AG04450 (cell line): ENCODE measurements around the gene CANT1. TPM values are rescaled to one million over a fixed set of nuclear protein-coding genes. Genes with fewer than 3 reads are reported as not detected.
"Not testable (repeated sequence)": the region's sequence is repeated elsewhere in the genome, so short reads cannot be mapped to it uniquely, and the experiment has no call there.

ENCODE experiments used
- CTCF ChIA-PET: fragments of 300-600, 350-600 bp; formaldehyde crosslinking; extraction: SDS; loops from one replicate; lab custom pipeline; 2022; ENCODE audit warnings: antibody characterized with exemption, inconsistent platforms; lab: Charles Lee
- POLR2A ChIA-PET: fragments of 350-600 bp; formaldehyde crosslinking; extraction: SDS; loops from one replicate; lab custom pipeline; 2021; ENCODE audit warnings: antibody characterized with exemption, inconsistent platforms; lab: Yijun Ruan, JAX
- DNase-seq: peaks from one replicate; pipeline ENCODE4 v3.0.0-alpha.2; 2011; ENCODE audit warnings: low read depth, low spot score
- H3K27ac ChIP-seq: one replicate; pipeline ENCODE4 v1.5.1; 2012; ENCODE audit warnings: low read depth, low read length, control low read depth
- H3K27me3 ChIP-seq: one replicate; pipeline ENCODE4 v1.6.0; 2012; ENCODE audit warnings: low read length; ENCODE audit not compliant: control insufficient read depth, insufficient read depth
- H3K4me3 ChIP-seq: 2 replicates; pipeline ENCODE4 v1.5.1; 2011; ENCODE audit warnings: mild to moderate bottlenecking, low read depth, low read length, control low read depth
- H3K9me3 ChIP-seq: 2 replicates; pipeline ENCODE4 v1.5.1; 2012; ENCODE audit warnings: low read length; ENCODE audit not compliant: control insufficient read depth, insufficient read depth
- polyA plus RNA-seq: library from polyadenylated mRNA; depleted of rRNA; stranded (reverse); fragments of >200 nt; gene quantifications from 2 replicates; pipeline ENCODE4 v1.2.3, GENCODE V29; 2011
- TF ChIP-seq, protein P1 (sequence below): IDR thresholded peaks from 2 replicates; pipeline ENCODE4 v1.5.1; 2011; ENCODE audit warnings: low read depth, low read length, control low read depth, inconsistent platforms

The CANT1 gene
- polyA plus RNA-seq, 1 experiment = 61.6 TPM

DNA sequence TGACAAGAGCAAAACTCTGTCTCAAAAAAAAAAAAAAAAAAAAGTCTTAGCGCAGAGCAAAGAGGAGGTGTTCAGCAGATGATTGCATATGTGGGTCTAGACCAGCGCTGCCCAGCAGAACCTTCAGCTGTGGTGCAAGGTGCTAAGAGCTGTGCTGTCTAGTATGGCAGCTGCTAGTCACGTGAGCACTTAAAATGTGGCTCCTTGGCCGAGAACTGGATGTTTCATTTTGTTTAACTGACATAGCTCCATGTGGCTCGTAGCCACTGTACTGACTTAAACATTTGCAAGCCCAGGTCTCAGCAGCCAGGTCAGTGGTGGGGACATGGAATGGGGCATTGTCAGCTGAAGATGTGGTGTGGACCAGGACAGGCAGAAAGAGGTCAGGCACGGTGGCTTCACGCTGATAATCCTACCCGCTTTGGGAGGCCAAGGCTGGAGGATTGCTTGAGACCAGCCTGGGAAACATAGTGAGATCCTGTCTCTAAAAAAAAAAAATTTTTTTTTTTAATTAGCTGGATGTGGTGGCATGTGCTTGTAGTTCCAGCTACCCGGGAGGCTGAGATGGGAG lies 23.6 kb upstream of the CANT1 start:
- Histone ChIP-seq H3K27me3 (no peaks in the 10 kb centered on the region), H3K27ac (no peak overlapping the region), H3K9me3 (no peaks in the 10 kb centered on the region; the same call in 1 of the 2 replicates), H3K4me3 (no peak overlapping the region)
- DNase-seq = no peak
- CTCF ChIA-PET = interaction anchor here (0.7 to 1.8 kb wide), 5 partner anchors 10 to 358 kb away, joined by 3 to 14 read pairs (median 3); no protein-coding TSS in a partner anchor
- TF ChIP-seq, protein P1, sequence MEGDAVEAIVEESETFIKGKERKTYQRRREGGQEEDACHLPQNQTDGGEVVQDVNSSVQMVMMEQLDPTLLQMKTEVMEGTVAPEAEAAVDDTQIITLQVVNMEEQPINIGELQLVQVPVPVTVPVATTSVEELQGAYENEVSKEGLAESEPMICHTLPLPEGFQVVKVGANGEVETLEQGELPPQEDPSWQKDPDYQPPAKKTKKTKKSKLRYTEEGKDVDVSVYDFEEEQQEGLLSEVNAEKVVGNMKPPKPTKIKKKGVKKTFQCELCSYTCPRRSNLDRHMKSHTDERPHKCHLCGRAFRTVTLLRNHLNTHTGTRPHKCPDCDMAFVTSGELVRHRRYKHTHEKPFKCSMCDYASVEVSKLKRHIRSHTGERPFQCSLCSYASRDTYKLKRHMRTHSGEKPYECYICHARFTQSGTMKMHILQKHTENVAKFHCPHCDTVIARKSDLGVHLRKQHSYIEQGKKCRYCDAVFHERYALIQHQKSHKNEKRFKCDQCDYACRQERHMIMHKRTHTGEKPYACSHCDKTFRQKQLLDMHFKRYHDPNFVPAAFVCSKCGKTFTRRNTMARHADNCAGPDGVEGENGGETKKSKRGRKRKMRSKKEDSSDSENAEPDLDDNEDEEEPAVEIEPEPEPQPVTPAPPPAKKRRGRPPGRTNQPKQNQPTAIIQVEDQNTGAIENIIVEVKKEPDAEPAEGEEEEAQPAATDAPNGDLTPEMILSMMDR = no peak
- POLR2A ChIA-PET = no interaction called here

DNA sequence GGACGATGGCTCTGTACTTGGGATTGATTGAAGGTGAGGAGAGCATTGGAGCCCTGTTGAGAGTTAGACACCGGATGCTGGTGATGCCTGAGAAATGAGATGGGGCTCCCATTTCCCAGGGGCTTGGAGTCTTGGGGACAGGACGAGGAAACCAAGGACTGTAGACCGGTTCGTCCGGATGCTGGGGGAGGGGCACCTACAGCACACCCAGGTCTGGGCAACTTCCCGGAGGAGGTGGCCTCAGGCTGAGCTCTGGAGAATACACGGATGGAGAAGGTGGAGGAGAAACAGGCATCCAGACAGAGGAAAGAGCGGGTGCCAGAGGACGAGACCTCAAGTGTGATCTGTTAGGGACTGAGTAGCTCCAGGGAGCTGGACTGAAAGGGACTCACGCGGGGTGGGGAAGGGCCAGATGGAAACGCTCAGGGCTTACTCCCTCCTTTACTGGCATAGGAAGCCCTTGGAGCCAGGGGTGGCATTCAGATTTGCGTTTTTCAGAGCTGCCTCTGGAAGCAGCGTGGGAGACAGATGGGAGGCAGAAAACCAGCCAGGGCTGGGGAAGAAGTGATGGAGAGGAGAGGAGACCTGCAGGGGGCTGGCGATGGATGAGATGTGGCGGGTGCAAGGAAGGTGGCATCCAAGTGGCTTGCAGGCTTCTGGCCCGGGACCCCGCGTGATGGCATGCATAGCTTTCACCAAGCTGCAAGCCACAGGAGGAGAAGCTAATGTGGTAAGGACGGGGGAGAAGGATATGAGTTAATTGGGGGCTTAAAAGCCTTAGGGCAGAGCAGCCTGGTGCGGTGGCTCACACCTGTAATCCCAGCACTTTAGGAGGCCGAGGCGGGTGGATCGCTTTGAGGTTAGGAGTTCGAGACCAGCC lies 22.7 kb upstream of the CANT1 start:
- POLR2A ChIA-PET = no interaction called here
- no peak overlapping the region for H3K27ac ChIP-seq
- no peak for DNase-seq
- no peak overlapping the region for H3K4me3 ChIP-seq
- no peaks in the 10 kb centered on the region; the same call in 1 of the 2 replicates for H3K9me3 ChIP-seq
- TF ChIP-seq, protein P1 = no peak
- CTCF ChIA-PET = interaction anchor here (1.0 to 1.8 kb wide), 4 partner anchors 9 to 55 kb away, joined by 3 to 14 read pairs (median 3); no protein-coding TSS in a partner anchor
- no peaks in the 10 kb centered on the region for H3K27me3 ChIP-seq

DNA sequence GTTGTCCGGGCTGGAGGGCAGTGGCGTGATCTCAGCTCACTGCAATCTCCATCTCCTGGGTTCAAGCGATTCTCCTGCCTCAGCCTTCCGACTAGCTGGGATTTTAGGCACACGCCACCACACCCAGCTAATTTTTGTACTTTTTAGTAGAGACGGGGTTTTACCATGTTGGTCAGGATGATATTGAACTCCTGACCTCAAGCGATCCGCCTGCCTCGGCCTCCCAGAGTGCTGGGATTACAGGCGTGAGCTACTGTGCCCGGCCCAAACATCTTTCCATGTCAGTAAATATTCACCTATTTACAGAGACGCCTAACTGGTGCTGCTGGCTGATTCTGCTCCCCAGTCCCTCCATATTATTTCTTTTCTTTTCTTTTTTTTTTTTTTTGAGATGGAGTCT lies 21.1 kb upstream of the CANT1 start:
- H3K27me3 ChIP-seq, H3K4me3 ChIP-seq, H3K27ac ChIP-seq, H3K9me3 ChIP-seq, DNase-seq: not testable (repeated sequence)
- POLR2A ChIA-PET = interaction anchor here (0.7 kb wide), 1 partner anchor 39 kb away, joined by 4 read pairs; no protein-coding TSS in a partner anchor
- CTCF ChIA-PET = interaction anchor here (4.8 kb wide), 1 partner anchor 14 kb away, joined by 42 read pairs; no protein-coding TSS in a partner anchor

DNA sequence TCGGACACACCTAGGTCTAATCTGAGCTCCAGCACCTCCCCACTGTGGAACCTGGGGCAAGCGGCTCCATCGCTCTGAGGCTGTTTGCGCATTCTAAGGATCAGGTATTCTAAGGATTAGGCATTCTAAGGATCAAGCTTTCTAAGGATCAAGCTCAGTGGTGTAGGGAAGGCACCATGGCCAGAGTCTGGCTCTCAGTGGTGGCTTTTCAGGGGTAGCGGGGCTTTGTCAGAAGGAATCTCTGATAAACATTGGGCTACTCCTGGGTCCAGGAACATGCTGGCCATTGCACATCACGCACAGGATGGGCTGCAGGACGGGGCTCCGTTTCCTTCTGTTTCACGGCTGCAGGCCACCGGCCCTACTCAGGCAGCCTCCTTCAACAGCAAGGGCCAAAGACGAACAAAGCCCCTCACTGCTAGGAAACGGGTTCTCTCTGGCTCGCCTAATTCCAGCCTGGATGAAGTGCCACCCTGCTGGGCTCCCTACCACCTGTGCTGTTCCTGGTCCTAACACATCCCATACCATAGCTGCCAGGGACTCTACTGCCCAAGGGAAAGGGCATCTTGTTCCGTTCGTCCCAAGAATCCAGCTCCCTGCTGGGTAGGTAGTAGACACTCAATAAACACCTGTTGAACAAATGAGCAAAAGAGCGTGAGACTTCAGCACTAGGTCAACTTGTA lies 19.9 kb upstream of the CANT1 start:
- no peak for DNase-seq
- TF ChIP-seq, protein P1 = no peak
- no peaks in the 10 kb centered on the region; the same call in 1 of the 2 replicates for H3K9me3 ChIP-seq
- H3K27ac ChIP-seq = no peak overlapping the region
- ChIA-PET POLR2A (no interaction called here), CTCF (interaction anchor here (0.5 to 4.8 kb wide), 5 partner anchors 10 to 634 kb away, joined by 3 to 42 read pairs (median 4); no protein-coding TSS in a partner anchor)
- no peaks in the 10 kb centered on the region for H3K27me3 ChIP-seq
- H3K4me3 ChIP-seq = no peak overlapping the region
